K562 (cell line): Measurements from ENCODE around the gene MYO1E. TPM values are rescaled to one million over a fixed set of nuclear protein-coding genes. Genes with fewer than 3 reads are reported as not detected.
A peak's percentile ranks its signal among the peaks of the same experiment; 100 is the strongest.

ENCODE experiments used
- ARID1B ChIP-seq: fragments of 450-650 bp; IDR thresholded peaks from 2 replicates; pipeline ENCODE4 v1.6.1; 2016; ENCODE audit warnings: antibody characterized with exemption, mild to moderate bottlenecking, inconsistent platforms
- CBFA2T2 ChIP-seq: fragments of 450-650 bp; conservative IDR thresholded peaks from 2 replicates; pipeline ENCODE4 v1.6.1; 2017; ENCODE audit warnings: mild to moderate bottlenecking
- EP300 ChIP-seq: IDR thresholded peaks from 2 replicates; pipeline ENCODE4 v1.6.1; 2012; ENCODE audit warnings: low read length, improper control_type of control experiment
- ESRRA ChIP-seq: fragments of 450-650 bp; IDR thresholded peaks from 2 replicates; pipeline ENCODE4 v1.6.1; 2014; ENCODE audit warnings: low read depth, mild to moderate bottlenecking, moderate library complexity, borderline replicate concordance
- HDGF ChIP-seq: fragments of 450-650 bp; IDR thresholded peaks from 2 replicates; pipeline ENCODE4 v1.6.1; 2016
- HNRNPLL ChIP-seq: fragments of 200-400 bp; formaldehyde crosslinking; IDR thresholded peaks from 2 replicates; pipeline ENCODE4 v1.6.1; 2017; ENCODE audit warnings: low read length, low read depth, mild to moderate bottlenecking; ENCODE audit not compliant: poor library complexity, severe bottlenecking
- MCM2 ChIP-seq: fragments of 450-650 bp; IDR thresholded peaks from 2 replicates; pipeline ENCODE4 v1.6.1; 2017; ENCODE audit warnings: low read depth, mild to moderate bottlenecking
- MIER1 ChIP-seq: fragments of 450-650 bp; IDR thresholded peaks from 2 replicates; pipeline ENCODE4 v1.6.1; 2016; ENCODE audit warnings: antibody characterized with exemption, mild to moderate bottlenecking, low read depth
- MTA2 ChIP-seq: fragments of 450-650 bp; IDR thresholded peaks from 2 replicates; pipeline ENCODE4 v1.6.1; 2016; ENCODE audit warnings: low read depth
- NFE2 ChIP-seq: IDR thresholded peaks from 2 replicates; pipeline ENCODE4 v1.6.1; 2014; ENCODE audit warnings: antibody characterized with exemption, low read depth
- RCOR1 ChIP-seq, 2 experiments: IDR thresholded peaks; 2 replicates each; pipeline ENCODE4 v1.6.1; 2012; ENCODE audit warnings: low read depth in 2 of 2, low read length in 2 of 2, borderline replicate concordance in 1 of 2, improper control_type of control experiment in 1 of 2
- SETDB1 ChIP-seq: IDR thresholded peaks from one replicate; pipeline ENCODE4 v1.6.1; 2012; ENCODE audit warnings: low read length, control low read depth, inconsistent platforms
- TEAD4 ChIP-seq, 2 experiments: sonication (generic) in 1 of 2; formaldehyde crosslinking in 1 of 2; IDR thresholded peaks; 2 replicates each; pipeline versions ENCODE4 v1.6.1 to v1.8.0; 2012 to 2022; ENCODE audit warnings: borderline replicate concordance in 1 of 2, inconsistent platforms in 1 of 2, low read length in 1 of 2, mild to moderate bottlenecking in 1 of 2, missing genetic modification reagents in 1 of 2
- ZC3H11A ChIP-seq: IDR thresholded peaks from 2 replicates; pipeline ENCODE4 v1.6.1; 2012; ENCODE audit warnings: low read depth, low read length, improper control_type of control experiment
- ZNF3 ChIP-seq: fragments of 250-450 bp; sonication (Bioruptor Pico); IDR thresholded peaks from 2 replicates; pipeline ENCODE4 v1.5.0; 2021; ENCODE audit warnings: mild to moderate bottlenecking, moderate library complexity
- ZNF583 ChIP-seq: fragments of 250-450 bp; sonication (Bioruptor Pico); IDR thresholded peaks from 2 replicates; pipeline ENCODE4 v1.4.0; 2020
- polyA plus RNA-seq, 8 experiments: library from polyadenylated mRNA; depleted of rRNA in 4 of 8; stranded (reverse) in 5 of 8; unstranded in 3 of 8; fragments of >200 nt; fragmentation: Nextera tagmentation in 2 of 8; fragmentation: Illumina TruSeq in 1 of 8; extraction: Ambion mirVana in 2 of 8; extraction: Trizol in 1 of 8; gene quantifications; 2 replicates each; pipeline versions ENCODE4 v1.2.1 to v1.2.3, GENCODE V29; 2011 to 2014; ENCODE audit warnings: inconsistent platforms in 1 of 8, missing spikeins in 1 of 8
- total RNA-seq, 7 experiments: library from RNA; depleted of rRNA in 6 of 7; stranded (reverse); fragments of >200 nt in 6 of 7; fragmentation: Illumina TruSeq in 2 of 7; extraction: Trizol in 2 of 7; gene quantifications; 2 replicates each; pipeline versions ENCODE4 v1.2.1 to v1.2.3, GENCODE V29; 2011 to 2021; ENCODE audit warnings: low replicate concordance in 1 of 7
- TF ChIP-seq, protein P1 (sequence below): sonication (generic); formaldehyde crosslinking; IDR thresholded peaks from 2 replicates; pipeline ENCODE4 v1.8.0; 2022; ENCODE audit warnings: mild to moderate bottlenecking, missing genetic modification reagents
- TF ChIP-seq, protein P2 (sequence below): fragments of 450-650 bp; IDR thresholded peaks from 2 replicates; pipeline ENCODE4 v1.6.1; 2016; ENCODE audit warnings: antibody characterized with exemption

The MYO1E gene
- total and polyA plus RNA-seq, 9 of the 15 experiments (the other 6 are each of a cell fraction or from before 2014, with no cell fraction given): under 0.01 to 0.44 (median 0.01) TPM; not detected in 6

DNA sequence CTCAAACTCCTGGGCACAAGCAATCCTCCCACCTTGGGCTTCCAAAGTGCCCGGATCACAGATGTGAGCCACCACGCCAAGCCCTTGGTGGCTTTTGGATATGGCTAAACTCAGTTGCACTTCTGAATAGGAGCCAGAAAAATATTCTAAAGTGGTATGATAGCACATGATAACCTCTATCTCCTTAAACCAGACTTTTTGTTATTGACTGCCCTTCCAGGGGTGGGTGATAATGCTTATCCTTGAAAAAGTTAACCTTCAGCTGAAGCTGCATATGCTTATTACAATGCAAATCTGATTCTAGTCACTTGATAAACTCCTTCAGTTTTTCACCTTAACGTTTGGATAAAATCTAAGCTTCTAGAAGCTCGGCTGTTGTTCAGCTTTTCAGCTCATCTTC, 261.4 kb downstream of the MYO1E start (continued):
- no peak for TF ChIP-seq NFE2
- TF ChIP-seq, protein P1, sequence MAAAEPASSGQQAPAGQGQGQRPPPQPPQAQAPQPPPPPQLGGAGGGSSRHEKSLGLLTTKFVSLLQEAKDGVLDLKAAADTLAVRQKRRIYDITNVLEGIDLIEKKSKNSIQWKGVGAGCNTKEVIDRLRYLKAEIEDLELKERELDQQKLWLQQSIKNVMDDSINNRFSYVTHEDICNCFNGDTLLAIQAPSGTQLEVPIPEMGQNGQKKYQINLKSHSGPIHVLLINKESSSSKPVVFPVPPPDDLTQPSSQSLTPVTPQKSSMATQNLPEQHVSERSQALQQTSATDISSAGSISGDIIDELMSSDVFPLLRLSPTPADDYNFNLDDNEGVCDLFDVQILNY: no peak
- TF ChIP-seq ARID1B: peak; percentile 81
- peak; percentile 50; the same call in 1 of the 2 replicates for TF ChIP-seq MTA2
- TF ChIP-seq EP300: peak; percentile 56
- no peak for TF ChIP-seq MIER1
- no peak for TF ChIP-seq HDGF
- no peak for TF ChIP-seq HNRNPLL
- no peak for TF ChIP-seq ZNF3 (CRISPR knock-in tag)
- peak; percentile 70 for TF ChIP-seq TEAD4 (IDR thresholded peaks at IDR 0.05; ENCODE audit: low read length)
- no peak for TF ChIP-seq TEAD4 (CRISPR knock-in tag; IDR thresholded peaks at IDR 0.05; ENCODE audit: borderline replicate concordance)
- peak; percentile 68; the same call in 1 of the 2 replicates for TF ChIP-seq ESRRA
- TF ChIP-seq MCM2: no peak
- no peak for TF ChIP-seq SETDB1
- no peak for TF ChIP-seq ZC3H11A
- peak in 1 of 2 experiments; percentile 50; a peak in 1 of 4 replicates for TF ChIP-seq RCOR1 (IDR thresholded peaks at IDR 0.05; ENCODE audit: borderline replicate concordance in 1 of 2, low read depth in 2 of 2, low read length in 2 of 2)
- TF ChIP-seq ZNF583 (CRISPR knock-in tag): no peak
- TF ChIP-seq CBFA2T2: peak; percentile 65
- TF ChIP-seq, protein P2, sequence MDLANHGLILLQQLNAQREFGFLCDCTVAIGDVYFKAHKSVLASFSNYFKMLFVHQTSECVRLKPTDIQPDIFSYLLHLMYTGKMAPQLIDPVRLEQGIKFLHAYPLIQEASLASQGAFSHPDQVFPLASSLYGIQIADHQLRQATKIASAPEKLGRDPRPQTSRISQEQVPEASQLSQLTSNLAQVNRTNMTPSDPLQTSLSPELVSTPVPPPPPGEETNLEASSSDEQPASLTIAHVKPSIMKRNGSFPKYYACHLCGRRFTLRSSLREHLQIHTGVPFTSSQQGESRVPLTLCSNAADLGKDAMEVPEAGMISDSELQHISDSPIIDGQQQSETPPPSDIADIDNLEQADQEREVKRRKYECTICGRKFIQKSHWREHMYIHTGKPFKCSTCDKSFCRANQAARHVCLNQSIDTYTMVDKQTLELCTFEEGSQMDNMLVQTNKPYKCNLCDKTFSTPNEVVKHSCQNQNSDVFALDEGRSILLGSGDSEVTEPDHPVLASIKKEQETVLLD: no peak
